ENCODE results near the gene TMEM213. TPM values are rescaled to one million over a fixed set of nuclear protein-coding genes. Genes with fewer than 3 reads are reported as not detected.

TMEM213 gene
- total and polyA plus RNA-seq, 2 of the 8 experiments (the other 6 are each of a cell fraction or from before 2014, with no cell fraction given): 0.21 to 0.67 TPM

DNA sequence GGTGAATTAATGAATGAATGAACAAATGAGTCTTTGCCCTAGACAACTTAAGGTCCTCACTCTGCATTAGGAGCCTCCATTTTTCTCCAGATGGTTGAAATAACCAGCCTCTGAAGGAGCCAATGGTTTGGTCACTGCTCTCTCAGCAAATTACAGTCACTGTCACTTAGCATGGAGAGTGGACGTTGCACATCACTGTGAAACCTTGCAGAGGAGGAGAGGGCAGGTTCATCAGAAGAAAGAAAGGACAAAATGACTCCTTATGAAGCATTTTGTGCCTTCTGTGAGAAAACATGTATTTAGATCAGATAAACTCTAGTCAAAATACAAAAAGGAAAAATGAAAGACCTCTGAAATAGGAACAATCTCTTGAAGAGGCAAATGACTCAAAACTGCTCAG is 6.8 kb downstream of the TMEM213 start:
- DNase-seq (ENCODE audit: low read depth in 1 of 2, low spot score in 2 of 2): no peak
- ChIA-PET CTCF (ENCODE audit: partially characterized antibody) (no interaction called here), POLR2A (ENCODE audit: partially characterized antibody) (no interaction called here)
- Histone ChIP-seq H3K23ac (ENCODE audit: insufficient read length) (no peak overlapping the region), H3K79me2 (ENCODE audit: control insufficient read depth in 1 of 2, insufficient read depth in 2 of 2, low read length in 2 of 2) (no peaks in the 10 kb centered on the region), H3K18ac (ENCODE audit: extremely low read depth, low read length) (no peak overlapping the region), H2BK120ac (replicated peaks; ENCODE audit: low read depth, low read length) (no peak overlapping the region), H2AK5ac (ENCODE audit: low read depth, low read length) (no peak overlapping the region), H3K9ac (replicated peaks in 1 of 4; ENCODE audit: extremely low read depth in 1 of 4, low read depth in 3 of 4, low read length in 3 of 4) (no peak overlapping the region), H3K27ac (ENCODE audit: low read depth, low read length) (no peak overlapping the region), H3K14ac (ENCODE audit: insufficient read length) (no peak overlapping the region), H3K23me2 (ENCODE audit: low read depth, low read length) (no peaks in the 10 kb centered on the region), H3K36me3 (ENCODE audit: control insufficient read depth in 2 of 4, insufficient read depth in 4 of 4, low read length in 3 of 4) (no peaks in the 10 kb centered on the region), H4K20me1 (replicated peaks in 1 of 2; ENCODE audit: control insufficient read depth in 1 of 2, insufficient read depth in 2 of 2, low read length in 2 of 2) (no peaks in the 10 kb centered on the region), H4K5ac (ENCODE audit: insufficient read length, low read depth, low read length) (no peak overlapping the region), H3K9me3 (ENCODE audit: insufficient read depth in 2 of 2, low read depth in 1 of 2, low read length in 1 of 2) (no peaks in the 10 kb centered on the region), H3K4me1 (replicated peaks in 1 of 4; ENCODE audit: control insufficient read depth in 3 of 4, insufficient read depth in 4 of 4, low read length in 3 of 4) (no peaks in the 10 kb centered on the region), H4K8ac (ENCODE audit: extremely low read depth, insufficient read depth, low read length) (no peak overlapping the region), H2BK5ac (ENCODE audit: low read depth, low read length) (no peak overlapping the region), H2BK20ac (ENCODE audit: low read length) (no peak overlapping the region), H3K4ac (replicated peaks; ENCODE audit: insufficient read length, low read depth, low read length) (no peak overlapping the region), H3K4me2 (ENCODE audit: insufficient read depth in 1 of 2, low read depth in 2 of 2, low read length in 2 of 2) (no peak overlapping the region), H3K56ac (replicated peaks; ENCODE audit: insufficient read length, low read depth, low read length) (no peak overlapping the region), H2BK12ac (ENCODE audit: low read depth, low read length) (no peak overlapping the region), H2BK15ac (ENCODE audit: low read length) (no peak overlapping the region), H3K79me1 (ENCODE audit: low read depth, low read length) (no peaks in the 10 kb centered on the region), H2AFZ (ENCODE audit: low read length) (no peak overlapping the region), H4K91ac (replicated peaks; ENCODE audit: insufficient read length, low read length) (no peak overlapping the region), H3K4me3 (ENCODE audit: extremely low read depth in 1 of 4, insufficient read depth in 2 of 4, low read depth in 3 of 4, low read length in 4 of 4) (no peak overlapping the region), H3K27me3 (replicated peaks in 1 of 4; ENCODE audit: control insufficient read depth in 3 of 4, extremely low read depth in 1 of 4, insufficient read depth in 3 of 4, low read length in 3 of 4) (no peaks in the 10 kb centered on the region)
- 93% methylated on average over 1 of the region's 1 CpG; no CpG with 5 or more reads in 1 of the 2 experiments for WGBS, 2 experiments (ENCODE audit: extremely low coverage in 1 of 2, insufficient coverage in 1 of 2, insufficient read length in 1 of 2, insufficient replicate concordance in 2 of 2, low coverage in 1 of 2, low lambda C conversion rate in 2 of 2, missing lambda C conversion rate in 1 of 2)
- FAIRE-seq: no peak
- TF ChIP-seq RBBP5 (IDR thresholded peaks at IDR 0.05; ENCODE audit: borderline replicate concordance, low read depth, low read length) (no peak), SUZ12 (IDR thresholded peaks at IDR 0.05; ENCODE audit: low read length) (no peak), ATF3 (IDR thresholded peaks at IDR 0.05; ENCODE audit: insufficient read depth, low read depth, low read length) (no peak), SP1 (IDR thresholded peaks at IDR 0.05; ENCODE audit: low read depth, low read length) (no peak), NRF1 (IDR thresholded peaks at IDR 0.05; ENCODE audit: low read depth, low read length) (no peak), CREB1 (IDR thresholded peaks at IDR 0.05) (no peak), SIN3A (conservative IDR thresholded peaks at IDR 0.05 in 1 of 2, IDR thresholded peaks at IDR 0.05 in 1 of 2; ENCODE audit: low read depth in 1 of 2, low read length in 2 of 2) (no peak), ATF2 (IDR thresholded peaks at IDR 0.05; ENCODE audit: low read length) (no peak), JUN (IDR thresholded peaks at IDR 0.05; ENCODE audit: low read depth, low read length) (no peak), CBX5 (IDR thresholded peaks at IDR 0.05; ENCODE audit: low read depth, low read length) (no peak), SAP30 (IDR thresholded peaks at IDR 0.05; ENCODE audit: insufficient read depth, insufficient replicate concordance, low read length) (no peak), JUND (IDR thresholded peaks at IDR 0.05; ENCODE audit: low read length) (no peak), RFX5 (IDR thresholded peaks at IDR 0.05; ENCODE audit: borderline replicate concordance, low read depth, low read length) (no peak)

Data from H1 (cell line).